Stimulated activated CD4-positive, alpha-beta T cell treated with anti-CD3 and anti-CD28 coated beads, Interleukin-4, amount 100 ng/mL, for 4 hours (primary cell): ENCODE measurements around the gene CNN2.

Source experiments
- DNase-seq, 2 experiments: peaks; one replicate each; pipeline ENCODE4 v3.0.0-alpha.2; 2020

The CNN2 gene

DNA sequence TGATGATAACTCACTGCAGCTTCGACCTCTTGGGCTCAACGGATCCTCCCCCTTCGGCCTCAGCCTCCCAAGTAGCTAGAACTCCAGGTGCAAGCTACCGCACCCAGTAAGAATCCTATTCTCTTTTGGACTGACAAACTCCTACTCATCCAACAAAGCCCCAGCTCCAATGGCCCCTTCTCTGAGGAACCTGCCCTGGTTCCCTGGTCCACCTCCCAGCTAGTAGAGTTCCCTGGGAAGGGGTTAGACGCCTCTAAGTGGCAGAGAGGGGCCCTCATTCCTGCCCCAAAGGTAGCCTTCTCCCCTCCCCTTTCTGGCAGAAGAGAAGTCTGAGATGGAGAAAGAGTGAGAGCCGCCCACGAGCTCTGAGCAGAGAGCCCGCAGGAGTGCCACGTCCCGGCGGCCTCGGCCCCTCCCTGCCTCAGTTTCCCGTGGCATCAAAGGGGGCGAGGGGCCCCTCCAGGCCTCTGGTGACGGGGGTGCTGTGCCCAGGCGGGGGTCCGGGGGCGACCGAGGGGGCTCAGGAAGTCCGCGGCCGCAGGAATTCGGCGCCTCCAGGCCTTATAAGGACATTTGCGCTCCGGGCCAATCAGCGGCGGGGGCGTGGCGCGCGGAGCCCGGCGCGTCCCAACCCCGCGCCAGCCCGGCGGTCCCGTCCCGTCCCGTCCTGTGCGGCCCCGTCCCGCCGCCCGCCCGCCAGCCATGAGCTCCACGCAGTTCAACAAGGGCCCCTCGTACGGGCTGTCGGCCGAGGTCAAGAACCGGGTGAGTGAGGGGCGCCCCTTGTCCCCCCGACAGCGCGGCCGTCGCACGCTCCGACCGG, at the start of gene CNN2:
TSS of gene CNN2 (plus strand) at position 649 of the 823 bp plus-strand sequence. CDS start at position 703, 54 bp downstream.
- DNase-seq, result peak; percentile 55 to 65

- DNase-seq, result no peak
These were observed 49.3 kb upstream of the CNN2 start for GRCh38 chr19:977058-977464.

GRCh38 chr19:979318-979741, 47.1 kb upstream of the CNN2 start:
- no peak for DNase-seq

DNA sequence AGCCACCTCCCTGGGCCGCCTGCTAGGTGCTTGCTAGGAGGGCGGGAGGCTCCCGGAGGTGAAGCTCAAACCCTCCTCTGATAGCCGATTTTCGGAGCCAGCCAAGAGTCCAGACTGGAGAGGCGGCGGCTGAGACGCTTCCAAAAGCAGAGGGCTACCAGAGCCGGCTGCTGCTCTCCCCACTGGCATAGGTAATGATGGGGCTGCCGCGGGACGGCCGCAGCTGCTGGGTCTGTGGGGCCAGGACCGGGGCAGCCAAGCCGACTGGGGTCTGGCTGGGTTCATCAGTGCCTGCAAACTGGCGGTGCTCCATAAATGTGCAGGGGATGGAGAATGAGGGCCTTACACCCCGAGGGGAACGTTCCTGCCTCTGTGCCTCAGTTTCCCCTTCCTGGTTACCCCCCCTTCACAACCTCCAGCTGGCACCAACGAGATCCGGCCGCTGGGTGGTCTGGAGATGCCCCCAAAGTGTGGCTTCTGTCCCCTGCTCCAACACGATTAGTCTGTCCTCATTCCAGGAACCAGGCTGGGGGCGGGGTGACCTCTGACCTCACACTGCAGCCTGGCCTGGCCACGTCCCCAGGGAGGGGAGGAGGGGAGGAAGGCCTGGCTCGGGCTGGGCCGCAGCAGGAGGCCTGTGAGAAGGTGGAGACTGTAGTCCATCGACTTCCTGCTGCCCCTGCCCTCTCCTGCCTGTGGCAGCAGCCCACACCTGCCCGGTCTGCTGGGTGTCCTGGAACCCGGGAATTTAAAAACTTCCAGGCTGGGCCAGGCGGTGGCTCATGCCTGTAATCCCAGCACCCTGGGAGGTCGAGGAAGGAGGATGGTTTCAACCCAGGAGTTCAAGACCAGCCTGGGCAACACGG, 46.0 kb upstream of the CNN2 start:
- no peak for DNase-seq

DNA sequence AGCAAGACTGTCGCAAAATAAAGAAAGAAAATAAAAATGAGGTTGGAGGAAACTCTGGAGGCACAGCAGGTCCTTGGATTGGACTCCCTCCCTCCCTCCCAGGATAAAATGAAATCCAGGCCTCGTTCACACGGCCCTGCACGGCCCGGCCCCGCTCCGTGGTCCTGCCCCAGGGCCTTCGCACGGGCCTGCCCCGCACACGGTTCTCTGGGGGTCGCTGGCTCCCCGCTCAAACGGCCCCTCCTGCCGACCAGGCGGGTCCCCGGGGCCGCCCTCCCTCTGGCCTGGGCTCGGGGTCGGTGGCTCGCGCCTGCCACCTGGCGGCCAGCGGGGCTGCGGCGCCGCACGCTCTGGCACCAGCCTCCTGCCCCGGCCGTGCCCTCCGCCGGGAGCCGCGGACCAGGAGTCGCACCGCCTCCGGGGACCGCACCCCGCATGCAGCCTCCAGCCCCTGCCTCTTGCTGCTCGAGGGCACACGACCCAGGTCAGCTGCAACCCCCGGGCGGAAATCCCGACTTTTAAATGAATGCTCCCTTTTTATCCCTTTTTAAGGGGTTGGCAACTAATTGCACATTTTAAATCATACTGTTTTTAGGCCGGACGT, 43.7 kb upstream of the CNN2 start:
- peak; percentile 58 to 81 for DNase-seq

GRCh38 chr19:984165-984967, 42.0 kb upstream of the CNN2 start, which contains the start of gene WDR18:
Gene WDR18 (plus strand): TSS chr19:984345. CDS start chr19:984354, 9 bp downstream.
- peak; percentile 88 to 90 for DNase-seq

DNA sequence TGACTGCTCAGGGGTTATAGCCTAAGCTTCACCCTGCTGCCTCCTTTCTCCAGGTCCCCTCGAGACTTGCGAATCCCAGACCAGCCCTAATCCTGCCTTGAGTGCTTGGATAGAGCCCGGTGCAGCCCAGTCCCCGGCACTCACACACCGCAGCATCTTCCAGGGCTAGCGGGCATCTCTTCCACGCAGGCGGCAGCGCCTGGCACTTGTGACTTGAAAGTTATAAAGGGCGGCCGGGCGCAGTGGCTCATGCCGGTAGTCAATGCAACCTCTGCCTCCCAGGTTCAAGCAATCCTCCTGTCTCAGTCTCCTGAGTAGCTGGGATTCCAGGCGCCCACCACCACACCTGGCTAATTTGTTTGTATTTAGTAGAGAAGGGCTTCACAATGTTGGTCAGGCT, 40.3 kb upstream of the CNN2 start:
- DNase-seq, result no peak

DNA sequence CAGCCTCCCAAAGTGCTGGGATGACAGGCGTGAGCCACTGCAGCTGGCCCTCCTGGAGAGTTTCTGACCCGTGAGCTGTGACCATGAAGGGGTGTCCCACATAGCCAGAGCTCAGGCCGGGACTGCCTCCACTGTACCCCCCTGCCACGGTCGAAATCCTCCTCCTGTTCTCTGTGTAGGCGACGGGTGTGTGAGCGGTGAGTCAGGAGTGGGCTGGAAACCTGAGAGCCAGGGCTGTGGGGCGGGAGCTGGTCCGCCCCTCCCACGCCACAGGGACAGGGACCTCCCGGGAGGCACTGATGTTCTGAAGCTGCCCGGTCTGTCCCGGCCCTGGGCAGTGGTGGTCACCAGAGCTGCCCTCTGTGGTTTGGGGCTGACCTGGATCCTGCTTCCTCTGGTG, 38.3 kb upstream of the CNN2 start:
- DNase-seq, result no peak

- no peak for DNase-seq
These were observed 37.9 kb upstream of the CNN2 start for GRCh38 chr19:988510-988909.

GRCh38 chr19:989381-990081, 36.9 kb upstream of the CNN2 start:
- DNase-seq, result no peak

DNA sequence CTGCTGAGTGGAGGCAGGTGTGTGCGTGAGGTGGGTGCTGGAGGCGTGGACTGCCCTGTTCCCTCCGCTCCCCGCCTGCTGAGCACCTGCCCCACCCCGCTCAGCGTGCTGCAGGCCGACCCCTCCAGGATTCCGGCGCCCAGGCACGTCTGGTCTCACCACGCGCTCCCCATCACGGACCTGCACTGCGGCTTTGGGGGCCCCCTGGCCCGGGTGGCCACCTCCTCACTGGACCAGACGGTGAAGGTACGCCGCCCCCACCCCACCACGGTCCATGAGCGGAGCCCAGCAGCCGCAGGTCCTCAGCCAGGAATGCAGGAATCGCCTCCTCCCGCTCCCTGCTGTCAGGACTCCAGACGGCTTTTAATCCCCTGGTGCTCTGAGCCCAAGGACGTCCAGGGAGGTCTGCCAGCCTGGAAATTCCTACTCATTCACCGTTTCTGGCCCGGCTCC, 36.3 kb upstream of the CNN2 start:
- no peak for DNase-seq

DNA sequence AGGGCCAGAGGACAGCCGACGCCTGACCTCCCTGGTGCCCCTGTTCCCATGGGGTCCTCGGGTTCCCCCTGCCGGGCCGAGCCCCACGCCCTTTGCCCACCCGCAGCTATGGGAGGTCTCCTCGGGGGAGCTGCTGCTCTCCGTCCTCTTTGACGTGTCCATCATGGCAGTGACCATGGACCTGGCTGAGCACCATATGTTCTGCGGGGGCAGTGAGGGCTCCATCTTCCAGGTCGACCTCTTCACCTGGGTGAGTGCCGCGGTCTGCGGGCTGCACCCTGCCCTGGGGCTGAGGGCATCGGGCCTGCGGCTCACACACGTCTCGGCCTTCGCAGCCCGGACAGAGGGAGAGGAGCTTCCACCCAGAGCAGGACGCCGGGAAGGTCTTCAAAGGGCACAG, 35.7 kb upstream of the CNN2 start:
- DNase-seq, result no peak

- DNase-seq, result peak; percentile 28 to 52
These were observed 35.1 kb upstream of the CNN2 start for GRCh38 chr19:991174-991931.

- DNase-seq, result no peak
These were observed 34.3 kb upstream of the CNN2 start for GRCh38 chr19:991932-992669.

DNA sequence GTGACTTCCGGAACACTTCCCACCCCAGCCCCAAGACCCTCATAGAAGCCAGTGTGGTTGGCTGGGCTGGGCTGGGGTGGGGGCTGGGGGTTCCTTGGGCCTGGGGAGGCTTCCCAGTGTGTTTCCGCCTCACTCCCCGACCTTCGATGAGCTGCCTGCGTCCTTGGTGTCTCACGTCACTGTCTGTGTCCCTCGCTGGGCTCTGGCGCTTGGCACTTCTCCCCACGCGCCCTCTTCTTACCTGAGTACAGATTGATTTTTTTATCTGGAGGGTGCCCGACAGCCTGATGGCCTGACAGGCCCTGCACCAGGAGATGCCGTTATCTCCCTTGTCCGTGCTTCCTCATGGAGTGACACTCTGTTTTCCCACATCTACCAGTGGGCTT, 33.7 kb upstream of the CNN2 start:
- DNase-seq, result no peak

DNA sequence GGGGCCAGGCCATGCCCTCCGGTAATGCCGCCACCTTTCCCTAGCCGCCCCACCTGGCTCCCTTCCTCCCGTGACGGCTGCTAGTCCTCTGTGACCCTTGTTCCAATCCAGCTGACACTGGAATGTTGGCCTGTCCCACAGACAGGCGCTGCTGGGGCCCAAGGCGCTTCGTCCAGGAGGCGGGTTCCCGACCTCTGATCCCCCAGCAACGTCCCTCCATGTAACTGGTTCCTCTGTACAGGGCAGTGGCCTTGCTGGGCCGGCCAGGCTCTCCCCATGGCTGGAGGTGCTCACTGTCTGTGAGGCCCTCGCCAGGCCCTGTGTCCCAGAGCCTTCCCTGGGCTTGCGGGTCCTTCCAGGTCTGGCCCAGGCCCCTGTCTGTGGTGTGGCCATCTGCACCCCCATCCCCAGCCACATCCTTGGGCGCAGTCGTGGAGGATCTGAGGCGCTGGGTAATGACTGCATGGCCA, 33.0 kb upstream of the CNN2 start:
- DNase-seq, result no peak

DNA sequence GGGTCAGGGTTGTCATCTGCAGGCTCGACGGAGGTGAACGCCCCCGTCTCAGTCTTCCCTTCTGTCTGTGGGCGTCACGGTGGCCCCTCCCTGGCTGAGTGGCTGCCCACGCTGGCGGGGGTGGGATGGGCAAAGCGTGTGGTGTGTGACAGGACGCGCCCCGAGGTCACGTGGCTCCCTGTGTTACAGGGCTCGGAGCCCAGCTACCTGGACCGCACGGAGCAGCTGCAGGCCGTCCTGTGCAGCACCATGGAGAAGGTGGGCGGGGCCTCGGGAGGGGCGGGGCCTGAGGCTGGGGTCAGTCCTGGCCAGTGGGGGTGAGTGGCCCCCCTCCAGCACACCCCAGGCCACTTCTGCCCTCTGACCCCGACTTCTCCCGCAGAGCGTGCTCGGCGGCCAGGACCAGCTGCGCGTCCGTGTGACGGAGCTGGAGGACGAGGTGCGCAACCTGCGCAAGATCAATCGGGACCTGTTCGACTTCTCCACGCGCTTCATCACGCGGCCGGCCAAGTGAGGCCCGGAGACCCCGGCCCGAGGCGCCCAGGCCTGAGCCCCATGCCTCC, 32.5 kb upstream of the CNN2 start:
- no peak for DNase-seq

DNA sequence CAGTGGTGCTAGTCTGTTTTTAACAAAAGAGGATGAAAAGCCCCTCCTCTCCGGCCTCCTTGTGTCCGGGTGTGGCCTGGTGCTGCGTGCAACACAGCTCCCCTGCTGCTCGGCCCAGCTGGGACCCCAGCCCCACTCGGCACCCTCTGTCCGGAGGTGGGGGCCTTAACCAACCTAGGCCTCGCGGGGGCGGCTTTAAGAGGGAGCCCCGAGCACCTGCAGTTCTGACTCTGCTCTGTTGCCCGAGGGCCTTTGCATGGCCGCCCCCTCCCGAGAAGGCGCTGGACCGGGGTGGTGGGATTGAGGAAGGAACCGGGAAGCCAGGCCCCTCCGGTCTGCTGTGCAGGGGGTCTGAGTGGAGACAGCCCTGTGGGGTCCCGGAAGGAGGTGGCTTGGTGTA, 31.9 kb upstream of the CNN2 start:
- no peak for DNase-seq

GRCh38 chr19:995051-995827, 31.2 kb upstream of the CNN2 start:
- DNase-seq, result no peak
